22Rv1 (cell line): Measurements from ENCODE around the gene OCA2.
A peak's percentile ranks its signal among the peaks of the same experiment; 100 is the strongest.

Experiments used
- H3K27ac ChIP-seq: fragments of 450-650 bp; 2 replicates; pipeline ENCODE4 v1.5.1; 2017
- CTCF ChIP-seq: fragments of 450-650 bp; IDR thresholded peaks from 2 replicates; pipeline ENCODE4 v1.5.1; 2017; ENCODE audit warnings: mild to moderate bottlenecking
- ZFX ChIP-seq: fragments of 450-650 bp; IDR thresholded peaks from 2 replicates; pipeline ENCODE4 v1.6.1; 2017; ENCODE audit warnings: antibody characterized with exemption, borderline replicate concordance

The OCA2 gene

DNA sequence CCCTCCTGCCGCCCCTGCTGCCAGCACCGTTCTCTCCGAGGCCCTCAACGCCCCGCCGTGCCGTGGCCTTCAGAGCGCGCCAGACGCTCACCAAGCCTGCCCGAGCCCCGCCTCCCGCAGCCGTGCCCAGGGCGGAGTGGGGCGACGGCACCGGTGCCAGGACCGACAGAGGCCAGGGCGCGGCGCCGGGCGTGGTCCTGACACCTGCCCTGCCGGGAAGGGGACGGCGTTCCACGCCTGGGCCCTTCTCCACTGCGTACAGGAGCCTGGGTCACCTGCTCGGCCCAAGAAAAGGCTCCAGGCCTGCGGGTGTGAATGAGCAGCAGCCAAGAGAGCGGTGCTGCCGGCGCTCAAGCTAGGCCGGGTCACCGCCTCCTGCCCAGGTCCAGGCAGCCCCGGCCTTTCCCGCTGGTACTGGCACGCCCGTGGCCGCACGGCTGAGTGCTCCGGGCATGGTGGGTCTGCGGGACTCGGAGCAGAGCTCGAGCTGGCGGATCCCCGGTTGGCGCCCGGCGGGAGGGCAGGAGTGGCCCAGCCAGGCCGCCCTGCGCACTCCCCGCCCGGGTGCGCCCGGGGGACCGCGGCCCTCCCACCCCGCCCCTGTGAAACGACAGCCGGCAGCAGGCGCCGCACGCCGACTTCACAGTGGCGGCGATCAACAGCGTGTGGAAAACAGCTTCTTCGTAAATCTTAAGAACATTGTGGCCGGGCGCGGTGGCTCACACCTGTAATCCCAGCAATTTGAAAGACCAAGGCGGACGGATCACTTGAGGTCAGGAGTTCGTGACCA, 4.2 kb downstream of the OCA2 start:
- peak overlapping the region; percentile 73 for H3K27ac ChIP-seq
- TF ChIP-seq ZFX (no peak), CTCF (no peak)

GRCh38 chr15:28093752-28094535, 5.2 kb downstream of the OCA2 start:
- no peak overlapping the region; the same call in 1 of the 2 replicates for H3K27ac ChIP-seq
- TF ChIP-seq ZFX (no peak), CTCF (no peak)

- no peak overlapping the region for H3K27ac ChIP-seq
- TF ChIP-seq CTCF, result no peak
- no peak for TF ChIP-seq ZFX
Observed at GRCh38 chr15:28091313-28091712, 7.8 kb downstream of the OCA2 start.

- no peak overlapping the region for H3K27ac ChIP-seq
- TF ChIP-seq CTCF, result peak; percentile 85
- no peak for TF ChIP-seq ZFX
Observed at GRCh38 chr15:28086175-28086703, 12.9 kb downstream of the OCA2 start.

DNA sequence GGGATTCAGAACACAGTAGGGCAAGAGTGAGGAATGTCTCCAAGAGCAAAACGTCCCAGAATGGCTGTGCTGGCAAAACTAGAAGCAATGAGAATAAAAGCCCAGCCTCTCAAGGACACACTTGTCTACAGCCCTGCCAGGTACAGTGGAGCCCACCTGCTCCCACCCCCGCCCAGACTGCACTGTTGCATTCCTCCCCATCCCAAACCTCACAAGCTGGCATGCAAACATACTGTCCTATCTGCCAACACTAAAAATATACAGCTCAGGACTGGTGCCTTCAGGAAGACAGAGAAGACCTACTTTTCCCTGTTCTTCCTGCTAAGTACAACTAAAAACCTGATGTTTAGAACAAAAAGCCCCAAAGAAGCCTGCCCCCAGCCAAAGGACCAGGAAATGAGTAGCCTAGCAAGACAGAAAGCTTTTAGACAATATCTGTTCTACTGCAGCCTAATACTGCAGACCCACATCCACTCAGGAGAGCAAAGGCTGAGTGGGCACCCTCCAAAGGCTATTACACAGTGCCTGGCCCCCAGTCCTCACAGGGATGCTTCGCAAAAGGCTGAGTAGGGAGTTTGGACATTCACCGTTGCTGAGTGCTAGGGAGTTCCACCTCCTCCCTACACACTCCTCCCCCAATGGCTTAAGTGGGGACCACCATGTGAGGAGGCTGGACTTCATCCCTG, 13.5 kb downstream of the OCA2 start:
- no peak overlapping the region for H3K27ac ChIP-seq
- TF ChIP-seq CTCF, result no peak
- TF ChIP-seq ZFX, result no peak

DNA sequence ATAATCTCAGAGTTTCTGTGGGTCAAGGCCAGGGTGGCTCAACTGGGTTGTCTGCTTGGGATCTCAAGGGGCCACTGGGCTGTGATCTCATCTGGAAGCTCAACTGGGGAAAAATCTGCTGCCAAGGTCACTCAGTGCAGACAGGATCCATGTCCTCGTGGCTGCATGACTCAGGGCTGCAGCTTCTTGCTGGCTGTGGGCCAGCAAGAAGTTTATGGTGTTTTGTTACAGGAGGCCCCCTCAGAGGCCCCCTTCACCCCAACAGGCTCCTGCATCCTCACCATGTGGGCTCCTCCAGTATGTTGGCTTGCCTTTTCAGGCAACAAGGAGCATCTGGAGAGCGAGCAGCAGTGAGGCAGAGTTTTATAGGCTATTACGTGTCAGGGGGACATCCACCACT, 14.6 kb downstream of the OCA2 start:
- TF ChIP-seq ZFX, result no peak
- TF ChIP-seq CTCF, result no peak
- no peak overlapping the region for H3K27ac ChIP-seq
